Measurements from ENCODE around the gene ZNF790. TPM values are rescaled to one million over a fixed set of nuclear protein-coding genes. Genes with fewer than 3 reads are reported as not detected.
A peak's percentile ranks its signal among the peaks of the same experiment; 100 is the strongest.

ZNF790 gene
- total RNA-seq, 1 experiment from 2014 or later, result 5.8 TPM

- DNase-seq (ENCODE audit: low read depth, low spot score) (no peak), ATAC-seq (no peak)
- Histone ChIP-seq H3K27ac (ENCODE audit: low read length) (no peak overlapping the region), H3K4me3 (ENCODE audit: low read depth in 2 of 2, low read length in 2 of 2) (no peak overlapping the region), H3K27me3 (ENCODE audit: control insufficient read depth, insufficient read depth, low read length) (no peaks in the 10 kb centered on the region), H3K4me1 (ENCODE audit: control insufficient read depth, insufficient read depth, low read length) (no peaks in the 10 kb centered on the region), H3K36me3 (ENCODE audit: control insufficient read depth, insufficient read depth, low read length) (peaks cover 3% of the 10 kb centered on the region; the same call in 1 of the 2 replicates), H3K9me3 (ENCODE audit: control insufficient read depth, insufficient read depth, low read depth, low read length) (peaks cover 58% of the 10 kb centered on the region)
- POLR2A ChIA-PET, result no interaction called here
- TSS peak; percentile 1 for BruUV-seq (replicated peaks)
- in situ Hi-C loops (cut with HindIII; ENCODE audit: low pct_unique_long_range_greater_than_20kb, low sequenced_read_pairs), result no loop called here
- intact Hi-C loops (cut with micrococcal nuclease; ENCODE audit: unreplicated experiment), result no loop called here
- CTCF ChIA-PET, result no interaction called here
- TF ChIP-seq, protein P1, sequence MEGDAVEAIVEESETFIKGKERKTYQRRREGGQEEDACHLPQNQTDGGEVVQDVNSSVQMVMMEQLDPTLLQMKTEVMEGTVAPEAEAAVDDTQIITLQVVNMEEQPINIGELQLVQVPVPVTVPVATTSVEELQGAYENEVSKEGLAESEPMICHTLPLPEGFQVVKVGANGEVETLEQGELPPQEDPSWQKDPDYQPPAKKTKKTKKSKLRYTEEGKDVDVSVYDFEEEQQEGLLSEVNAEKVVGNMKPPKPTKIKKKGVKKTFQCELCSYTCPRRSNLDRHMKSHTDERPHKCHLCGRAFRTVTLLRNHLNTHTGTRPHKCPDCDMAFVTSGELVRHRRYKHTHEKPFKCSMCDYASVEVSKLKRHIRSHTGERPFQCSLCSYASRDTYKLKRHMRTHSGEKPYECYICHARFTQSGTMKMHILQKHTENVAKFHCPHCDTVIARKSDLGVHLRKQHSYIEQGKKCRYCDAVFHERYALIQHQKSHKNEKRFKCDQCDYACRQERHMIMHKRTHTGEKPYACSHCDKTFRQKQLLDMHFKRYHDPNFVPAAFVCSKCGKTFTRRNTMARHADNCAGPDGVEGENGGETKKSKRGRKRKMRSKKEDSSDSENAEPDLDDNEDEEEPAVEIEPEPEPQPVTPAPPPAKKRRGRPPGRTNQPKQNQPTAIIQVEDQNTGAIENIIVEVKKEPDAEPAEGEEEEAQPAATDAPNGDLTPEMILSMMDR (IDR thresholded peaks at IDR 0.05), result no peak
- TF ChIP-seq REST (IDR thresholded peaks at IDR 0.05; ENCODE audit: insufficient read depth in 1 of 2, low read depth in 2 of 2, low read length in 1 of 2) (no peak), POLR2AphosphoS5 (IDR thresholded peaks at IDR 0.05; ENCODE audit: low read depth, low read length) (no peak), SIN3A (IDR thresholded peaks at IDR 0.05; ENCODE audit: borderline replicate concordance, insufficient read depth, low read depth, low read length) (no peak), TCF7L2 (IDR thresholded peaks at IDR 0.05; ENCODE audit: low read depth, low read length) (no peak)
These were observed 32.8 kb downstream of the ZNF790 start for GRCh38 chr19:36805364-36805763.

DNA sequence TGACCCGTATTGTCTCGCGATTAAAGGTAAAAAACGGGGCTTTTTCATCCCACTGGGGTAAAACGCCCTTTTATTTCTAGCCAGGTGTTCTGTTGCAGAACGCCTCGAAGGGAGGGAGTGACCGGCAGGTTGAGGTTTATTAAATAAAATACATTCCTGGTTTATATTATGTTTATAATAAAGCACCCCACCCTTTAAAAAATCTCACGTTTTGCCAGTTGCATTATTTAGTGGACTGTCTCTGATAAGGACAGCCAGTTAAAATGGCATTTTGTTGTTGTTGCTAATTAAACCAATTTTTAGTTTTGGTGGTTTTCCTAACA is 40.4 kb downstream of the ZNF790 start:
- H3K4me1 ChIP-seq (ENCODE audit: control insufficient read depth, insufficient read depth, low read length), result 0 out of 2 replicates have a peak, but pooled peaks cover 5% of the 10 kb centered on the region
- POLR2A ChIA-PET, result interaction anchor here (0.5 kb wide), 2 partner anchors 51 to 515 kb away, joined by 4 to 12 read pairs; no protein-coding TSS in a partner anchor
- peak in 1 of 2 experiments; percentile 23; a peak in 1 of 4 replicates for TF ChIP-seq REST (IDR thresholded peaks at IDR 0.05; ENCODE audit: insufficient read depth in 1 of 2, low read depth in 2 of 2, low read length in 1 of 2)
- no peak for TF ChIP-seq POLR2AphosphoS5 (IDR thresholded peaks at IDR 0.05; ENCODE audit: low read depth, low read length)
- DNase-seq (ENCODE audit: low read depth, low spot score), result no peak
- H3K27ac ChIP-seq (ENCODE audit: low read length), result peak overlapping the region; percentile 91
- peak overlapping the region; percentile 77 to 85 for H3K4me3 ChIP-seq (ENCODE audit: low read depth in 2 of 2, low read length in 2 of 2)
- no peaks in the 10 kb centered on the region for H3K27me3 ChIP-seq (ENCODE audit: control insufficient read depth, insufficient read depth, low read length)
- intact Hi-C loops (cut with micrococcal nuclease; ENCODE audit: unreplicated experiment), result no loop called here
- in situ Hi-C loops (cut with HindIII; ENCODE audit: low pct_unique_long_range_greater_than_20kb, low sequenced_read_pairs), result no loop called here
- H3K36me3 ChIP-seq (ENCODE audit: control insufficient read depth, insufficient read depth, low read length), result no peaks in the 10 kb centered on the region
- ATAC-seq, result no peak
- peaks cover 23% of the 10 kb centered on the region for H3K9me3 ChIP-seq (ENCODE audit: control insufficient read depth, insufficient read depth, low read depth, low read length)
- BruUV-seq (replicated peaks), result TSS peak; percentile 84
- CTCF ChIA-PET, result no interaction called here
